ENCODE data around the gene RAPH1. TPM values are rescaled to one million over a fixed set of nuclear protein-coding genes. Genes with fewer than 3 reads are reported as not detected.

The RAPH1 gene
- total RNA-seq, 3 donors from 2014 or later (not counting 1 experiment from before 2014, with no cell fraction given) = 0.34 to 3.6 (median 1.5) TPM

DNA sequence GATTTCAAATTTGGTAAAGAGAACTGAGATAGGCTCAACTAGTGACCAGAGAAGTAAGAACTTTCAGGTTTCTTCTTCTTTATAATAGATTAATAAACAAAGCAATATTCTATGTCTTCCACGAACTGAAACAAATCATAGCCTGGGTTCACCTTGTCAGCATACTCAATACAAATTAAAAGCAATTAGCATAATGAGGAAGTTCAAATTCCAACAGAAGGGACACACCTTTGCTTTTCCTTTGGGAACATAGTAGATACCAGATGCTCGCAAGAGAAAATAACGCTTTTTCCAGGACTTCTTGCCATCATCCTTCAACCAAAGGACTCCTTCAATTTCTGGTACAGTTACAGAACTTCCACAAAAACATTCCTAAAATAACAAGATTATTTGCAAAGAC lies 79.9 kb downstream of the RAPH1 start:
- no peaks in the 10 kb centered on the region for H3K4me1 ChIP-seq (ENCODE audit: control insufficient read depth, insufficient read depth, low read length)
- ATAC-seq (no peak), DNase-seq (no peak)
- H3K9me3 Mint-ChIP-seq = no peaks in the 10 kb centered on the region
- no peaks in the 10 kb centered on the region for H3K9me3 ChIP-seq (ENCODE audit: control insufficient read depth, insufficient read depth, low read length)
- H3K36me3 Mint-ChIP-seq = no peaks in the 10 kb centered on the region
- no peak overlapping the region for H3K4me3 ChIP-seq (ENCODE audit: low read length)
- no peaks in the 10 kb centered on the region for H3K36me3 ChIP-seq (ENCODE audit: control insufficient read depth, insufficient read depth, low read length)
- no peaks in the 10 kb centered on the region for H3K27me3 ChIP-seq (ENCODE audit: control insufficient read depth, insufficient read depth, low read length)
- H3K27me3 Mint-ChIP-seq (ENCODE audit: low read depth in 2 of 2) = no peaks in the 10 kb centered on the region
- no peak for TF ChIP-seq CTCF (IDR thresholded peaks at IDR 0.05)
- no peaks in the 10 kb centered on the region for H3K4me1 Mint-ChIP-seq
- no peak overlapping the region for H3K4me3 Mint-ChIP-seq
- H3K27ac ChIP-seq (ENCODE audit: low read length) = no peak overlapping the region
- no peak overlapping the region for H3K27ac Mint-ChIP-seq
- WGBS (ENCODE audit: insufficient coverage) = 87% methylated on average over 3 of the region's 3 CpGs
- intact Hi-C loops (cut with micrococcal nuclease) = no loop called here

GRCh38 chr2:203453858-203454451 lies 81.1 kb downstream of the RAPH1 start:
- no peak overlapping the region for H3K27ac Mint-ChIP-seq
- no peaks in the 10 kb centered on the region for H3K27me3 Mint-ChIP-seq (ENCODE audit: low read depth in 2 of 2)
- no peaks in the 10 kb centered on the region for H3K36me3 Mint-ChIP-seq
- DNase-seq = peak in 1 of 2 donors; percentile 72
- no peak overlapping the region for H3K4me3 Mint-ChIP-seq
- peak; percentile 79 for TF ChIP-seq CTCF (IDR thresholded peaks at IDR 0.05)
- no CpG with 5 or more reads among the region's 1 CpG for WGBS (ENCODE audit: insufficient coverage)
- Histone ChIP-seq H3K27me3 (ENCODE audit: control insufficient read depth, insufficient read depth, low read length) (no peaks in the 10 kb centered on the region), H3K4me1 (ENCODE audit: control insufficient read depth, insufficient read depth, low read length) (no peaks in the 10 kb centered on the region), H3K36me3 (ENCODE audit: control insufficient read depth, insufficient read depth, low read length) (no peaks in the 10 kb centered on the region), H3K4me3 (ENCODE audit: low read length) (no peak overlapping the region), H3K27ac (ENCODE audit: low read length) (no peak overlapping the region), H3K9me3 (ENCODE audit: control insufficient read depth, insufficient read depth, low read length) (no peaks in the 10 kb centered on the region)
- no peaks in the 10 kb centered on the region for H3K9me3 Mint-ChIP-seq
- peak; percentile 55 to 82 (median 75) for ATAC-seq
- intact Hi-C loops (cut with micrococcal nuclease) = loop anchor here (1.0 to 5.0 kb wide), 2 partner anchors 227 to 623 kb away; no protein-coding TSS in a partner anchor
- no peaks in the 10 kb centered on the region for H3K4me1 Mint-ChIP-seq

GRCh38 chr2:203451689-203452088 lies 83.4 kb downstream of the RAPH1 start:
- no peaks in the 10 kb centered on the region for H3K27me3 ChIP-seq (ENCODE audit: control insufficient read depth, insufficient read depth, low read length)
- H3K9me3 Mint-ChIP-seq = no peaks in the 10 kb centered on the region
- H3K27ac ChIP-seq (ENCODE audit: low read length) = no peak overlapping the region
- no peak for TF ChIP-seq CTCF (IDR thresholded peaks at IDR 0.05)
- H3K9me3 ChIP-seq (ENCODE audit: control insufficient read depth, insufficient read depth, low read length) = no peaks in the 10 kb centered on the region
- H3K4me1 ChIP-seq (ENCODE audit: control insufficient read depth, insufficient read depth, low read length) = no peaks in the 10 kb centered on the region
- H3K4me3 ChIP-seq (ENCODE audit: low read length) = no peak overlapping the region
- no peak overlapping the region for H3K4me3 Mint-ChIP-seq
- ATAC-seq (no peak), DNase-seq (no peak)
- H3K4me1 Mint-ChIP-seq = no peaks in the 10 kb centered on the region
- H3K36me3 ChIP-seq (ENCODE audit: control insufficient read depth, insufficient read depth, low read length) = no peaks in the 10 kb centered on the region
- WGBS (ENCODE audit: insufficient coverage) = no CpG with 5 or more reads among the region's 1 CpG
- intact Hi-C loops (cut with micrococcal nuclease) = loop anchor here (5.0 kb wide), 1 partner anchor 224 kb away; no protein-coding TSS in a partner anchor
- no peaks in the 10 kb centered on the region for H3K27me3 Mint-ChIP-seq (ENCODE audit: low read depth in 2 of 2)
- H3K27ac Mint-ChIP-seq = no peak overlapping the region
- no peaks in the 10 kb centered on the region for H3K36me3 Mint-ChIP-seq

- Mint-ChIP-seq H3K4me1 (no peaks in the 10 kb centered on the region), H3K27ac (no peak overlapping the region), H3K27me3 (ENCODE audit: low read depth in 2 of 2) (no peaks in the 10 kb centered on the region), H3K36me3 (no peaks in the 10 kb centered on the region), H3K9me3 (no peaks in the 10 kb centered on the region), H3K4me3 (no peak overlapping the region)
- no peak for ATAC-seq
- DNase-seq = no peak
- TF ChIP-seq CTCF (IDR thresholded peaks at IDR 0.05) = no peak
- Histone ChIP-seq H3K4me3 (ENCODE audit: low read length) (no peak overlapping the region), H3K27me3 (ENCODE audit: control insufficient read depth, insufficient read depth, low read length) (no peaks in the 10 kb centered on the region), H3K27ac (ENCODE audit: low read length) (no peak overlapping the region), H3K4me1 (ENCODE audit: control insufficient read depth, insufficient read depth, low read length) (no peaks in the 10 kb centered on the region), H3K36me3 (ENCODE audit: control insufficient read depth, insufficient read depth, low read length) (no peaks in the 10 kb centered on the region), H3K9me3 (ENCODE audit: control insufficient read depth, insufficient read depth, low read length) (no peaks in the 10 kb centered on the region)
- intact Hi-C loops (cut with micrococcal nuclease) = loop anchor here (5.0 kb wide), 1 partner anchor 224 kb away; no protein-coding TSS in a partner anchor
- WGBS (ENCODE audit: insufficient coverage) = 80% methylated on average over 1 of the region's 2 CpGs
Measured at GRCh38 chr2:203451011-203451410, 84.1 kb downstream of the RAPH1 start.

All from natural killer cell (primary cell).